Osteoblast (primary cell): ENCODE data around the gene PRR33. TPM values are rescaled to one million over a fixed set of nuclear protein-coding genes. Genes with fewer than 3 reads are reported as not detected.

Experiments
- DNase-seq: peaks from one replicate; pipeline ENCODE4 v3.0.0; 2011; ENCODE audit warnings: low spot score, mixed read lengths; ENCODE audit not compliant: insufficient read length; ENCODE audit errors: missing footprints
- H2AFZ ChIP-seq: 2 replicates; pipeline ENCODE4 v1.6.0; 2011; ENCODE audit warnings: mild to moderate bottlenecking, low read length
- H3K27ac ChIP-seq: 2 replicates; pipeline ENCODE4 v1.5.1; 2011; ENCODE audit warnings: mild to moderate bottlenecking, low read depth, low read length, moderate library complexity
- H3K27me3 ChIP-seq: 2 replicates; pipeline ENCODE4 v1.6.0; 2012; ENCODE audit warnings: mild to moderate bottlenecking, control low read depth, inconsistent platforms, low read length, moderate library complexity; ENCODE audit not compliant: insufficient read depth
- H3K36me3 ChIP-seq: 2 replicates; pipeline ENCODE4 v1.5.1; 2011; ENCODE audit warnings: mild to moderate bottlenecking, low read length, control low read depth, moderate library complexity; ENCODE audit not compliant: insufficient read depth
- H3K4me1 ChIP-seq: 2 replicates; pipeline ENCODE4 v1.5.1; 2011; ENCODE audit warnings: mild to moderate bottlenecking, low read length, control low read depth, moderate library complexity; ENCODE audit not compliant: insufficient read depth
- H3K4me2 ChIP-seq: 2 replicates; pipeline ENCODE4 v1.6.0; 2011; ENCODE audit warnings: mild to moderate bottlenecking, low read length; ENCODE audit not compliant: insufficient read depth
- H3K4me3 ChIP-seq: fragments of 200-600 bp; sonication (generic); 3 replicates; pipeline ENCODE4 v1.5.1; 2012; ENCODE audit warnings: mild to moderate bottlenecking, low read length, inconsistent platforms; ENCODE audit not compliant: insufficient read depth
- H3K79me2 ChIP-seq: 2 replicates; pipeline ENCODE4 v1.6.0; 2012; ENCODE audit warnings: mild to moderate bottlenecking, low read length, control low read depth, inconsistent platforms; ENCODE audit not compliant: insufficient read depth
- H3K9me3 ChIP-seq: 2 replicates; pipeline ENCODE4 v1.5.1; 2011; ENCODE audit warnings: low read depth, low read length, control low read depth
- H4K20me1 ChIP-seq: 2 replicates; pipeline ENCODE4 v1.6.0; 2012; ENCODE audit warnings: mild to moderate bottlenecking, low read length, control low read depth; ENCODE audit not compliant: insufficient read depth
- total RNA-seq: library from RNA; depleted of rRNA; stranded (reverse); fragments of >200 nt; gene quantifications from 2 replicates; pipeline ENCODE4 v1.2.3, GENCODE V29; 2012
- TF ChIP-seq, protein P1 (sequence below): IDR thresholded peaks from 2 replicates; pipeline ENCODE4 v1.5.1; 2011; ENCODE audit warnings: mild to moderate bottlenecking, low read depth, low read length, moderate library complexity; ENCODE audit errors: extremely low read depth

PRR33 gene
- total RNA-seq, 1 donor = not detected

DNA sequence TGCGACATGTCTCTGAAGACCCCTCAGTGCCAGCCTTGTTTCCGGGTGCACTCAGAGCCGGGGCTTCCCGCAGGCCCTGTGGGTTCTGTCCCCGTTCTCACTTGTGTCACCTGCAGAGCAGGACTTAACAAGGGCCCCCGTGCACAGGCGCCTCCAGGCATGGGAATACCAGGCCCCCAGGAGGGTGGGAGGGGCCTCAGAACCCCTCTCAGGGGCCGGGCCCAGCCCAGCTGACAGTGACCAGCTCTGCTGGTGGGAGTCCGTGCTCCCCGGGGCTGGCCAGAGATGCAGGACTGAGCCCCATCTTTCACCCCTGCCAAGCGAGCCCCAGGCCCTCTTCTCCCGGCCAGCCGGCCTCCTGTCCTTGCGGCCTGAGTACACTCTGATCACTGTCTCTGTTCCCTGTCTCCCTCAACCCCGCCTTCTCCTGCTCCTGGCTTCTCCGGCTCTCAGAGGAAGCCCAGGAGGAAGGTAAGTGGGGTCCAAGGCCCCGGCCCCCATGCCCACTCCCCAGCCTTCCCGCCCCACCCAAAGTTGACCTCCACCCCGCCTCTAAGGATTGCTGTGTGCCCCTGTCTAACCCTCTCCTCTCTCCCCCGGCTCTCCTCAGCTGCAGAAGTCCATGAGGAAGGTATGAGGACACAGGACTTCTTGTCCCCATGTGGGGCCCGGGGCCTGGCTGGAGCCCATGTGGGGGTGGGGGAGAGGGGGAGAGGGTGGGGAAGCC is 33.1 kb upstream of the PRR33 start:
- Histone ChIP-seq H3K36me3 (no peaks in the 10 kb centered on the region), H3K79me2 (no peaks in the 10 kb centered on the region), H3K4me2 (no peak overlapping the region), H3K4me3 (no peak overlapping the region), H3K4me1 (peaks cover 4% of the 10 kb centered on the region), H2AFZ (no peak overlapping the region), H4K20me1 (no peaks in the 10 kb centered on the region), H3K9me3 (no peaks in the 10 kb centered on the region), H3K27me3 (no peaks in the 10 kb centered on the region), H3K27ac (no peak overlapping the region)
- DNase-seq = peak; percentile 86
- TF ChIP-seq, protein P1, sequence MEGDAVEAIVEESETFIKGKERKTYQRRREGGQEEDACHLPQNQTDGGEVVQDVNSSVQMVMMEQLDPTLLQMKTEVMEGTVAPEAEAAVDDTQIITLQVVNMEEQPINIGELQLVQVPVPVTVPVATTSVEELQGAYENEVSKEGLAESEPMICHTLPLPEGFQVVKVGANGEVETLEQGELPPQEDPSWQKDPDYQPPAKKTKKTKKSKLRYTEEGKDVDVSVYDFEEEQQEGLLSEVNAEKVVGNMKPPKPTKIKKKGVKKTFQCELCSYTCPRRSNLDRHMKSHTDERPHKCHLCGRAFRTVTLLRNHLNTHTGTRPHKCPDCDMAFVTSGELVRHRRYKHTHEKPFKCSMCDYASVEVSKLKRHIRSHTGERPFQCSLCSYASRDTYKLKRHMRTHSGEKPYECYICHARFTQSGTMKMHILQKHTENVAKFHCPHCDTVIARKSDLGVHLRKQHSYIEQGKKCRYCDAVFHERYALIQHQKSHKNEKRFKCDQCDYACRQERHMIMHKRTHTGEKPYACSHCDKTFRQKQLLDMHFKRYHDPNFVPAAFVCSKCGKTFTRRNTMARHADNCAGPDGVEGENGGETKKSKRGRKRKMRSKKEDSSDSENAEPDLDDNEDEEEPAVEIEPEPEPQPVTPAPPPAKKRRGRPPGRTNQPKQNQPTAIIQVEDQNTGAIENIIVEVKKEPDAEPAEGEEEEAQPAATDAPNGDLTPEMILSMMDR = no peak

DNA sequence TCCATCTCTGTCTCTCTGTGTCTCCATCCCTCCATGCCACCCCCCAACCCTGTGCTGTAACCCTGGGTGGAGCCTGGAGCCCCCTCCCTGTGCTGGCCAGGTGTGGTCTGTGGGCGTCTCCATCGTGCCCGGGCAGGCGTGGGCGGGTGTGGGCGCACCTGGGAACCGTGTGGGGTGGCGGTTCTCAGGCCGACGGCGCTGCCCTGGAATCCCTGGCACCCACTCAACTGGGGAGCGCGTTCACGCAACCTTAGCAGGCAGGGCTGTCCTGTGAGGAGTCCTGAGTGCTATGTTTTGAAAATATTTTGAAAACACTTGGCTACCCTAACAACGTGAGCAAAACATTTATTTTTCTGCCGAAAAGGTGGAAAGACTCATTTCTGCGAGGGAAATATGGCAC is 32.5 kb upstream of the PRR33 start:
- peak; percentile 70 for DNase-seq
- Histone ChIP-seq H4K20me1 (no peaks in the 10 kb centered on the region), H3K27ac (no peak overlapping the region), H3K27me3 (no peaks in the 10 kb centered on the region), H3K4me3 (no peak overlapping the region), H3K4me1 (peaks cover 4% of the 10 kb centered on the region), H2AFZ (no peak overlapping the region), H3K79me2 (no peaks in the 10 kb centered on the region), H3K9me3 (no peaks in the 10 kb centered on the region), H3K36me3 (no peaks in the 10 kb centered on the region), H3K4me2 (no peak overlapping the region)
- TF ChIP-seq, protein P1 = no peak

DNA sequence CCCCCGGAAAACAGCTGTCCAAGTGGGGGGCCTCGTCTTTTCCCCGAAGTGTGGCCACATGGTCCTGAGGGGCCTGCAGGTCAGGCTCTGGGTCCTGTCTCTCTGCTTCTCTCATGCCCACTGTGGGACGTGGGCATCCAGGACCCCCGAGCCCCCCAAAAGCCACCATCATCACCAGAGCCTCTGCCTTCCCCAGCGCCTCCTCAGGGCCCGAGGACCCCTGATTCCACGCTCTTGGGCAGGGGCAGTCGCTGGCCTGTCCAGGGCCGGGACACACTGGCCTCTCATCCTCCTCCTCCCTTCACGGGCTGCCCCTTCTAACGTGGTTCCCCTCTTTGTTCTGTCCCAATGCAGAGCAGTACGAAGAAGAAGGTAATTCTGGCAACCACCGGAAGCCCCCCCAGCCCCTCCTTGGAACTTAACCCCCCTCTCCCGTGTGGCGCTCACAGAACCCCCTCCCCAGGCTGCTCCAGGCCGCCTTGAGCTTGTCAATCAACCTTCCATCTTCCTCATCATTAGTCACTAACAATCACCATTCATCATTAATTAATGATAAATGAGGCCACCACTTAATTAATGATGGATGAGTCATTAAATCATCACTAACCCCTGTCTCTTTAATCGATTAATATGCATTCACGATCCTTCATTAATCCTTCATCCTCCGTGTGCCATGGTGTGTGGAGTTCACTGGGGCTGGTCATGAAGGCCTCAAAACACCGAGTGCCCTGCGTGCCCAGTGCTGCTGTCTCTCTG is 31.7 kb upstream of the PRR33 start:
- Histone ChIP-seq H3K4me3 (no peak overlapping the region), H3K27me3 (peaks cover 1% of the 10 kb centered on the region), H4K20me1 (no peaks in the 10 kb centered on the region), H2AFZ (no peak overlapping the region), H3K79me2 (no peaks in the 10 kb centered on the region), H3K4me2 (no peak overlapping the region), H3K27ac (no peak overlapping the region), H3K4me1 (peaks cover 4% of the 10 kb centered on the region), H3K9me3 (no peaks in the 10 kb centered on the region), H3K36me3 (no peaks in the 10 kb centered on the region)
- TF ChIP-seq, protein P1 = no peak
- DNase-seq = peak; percentile 73

DNA sequence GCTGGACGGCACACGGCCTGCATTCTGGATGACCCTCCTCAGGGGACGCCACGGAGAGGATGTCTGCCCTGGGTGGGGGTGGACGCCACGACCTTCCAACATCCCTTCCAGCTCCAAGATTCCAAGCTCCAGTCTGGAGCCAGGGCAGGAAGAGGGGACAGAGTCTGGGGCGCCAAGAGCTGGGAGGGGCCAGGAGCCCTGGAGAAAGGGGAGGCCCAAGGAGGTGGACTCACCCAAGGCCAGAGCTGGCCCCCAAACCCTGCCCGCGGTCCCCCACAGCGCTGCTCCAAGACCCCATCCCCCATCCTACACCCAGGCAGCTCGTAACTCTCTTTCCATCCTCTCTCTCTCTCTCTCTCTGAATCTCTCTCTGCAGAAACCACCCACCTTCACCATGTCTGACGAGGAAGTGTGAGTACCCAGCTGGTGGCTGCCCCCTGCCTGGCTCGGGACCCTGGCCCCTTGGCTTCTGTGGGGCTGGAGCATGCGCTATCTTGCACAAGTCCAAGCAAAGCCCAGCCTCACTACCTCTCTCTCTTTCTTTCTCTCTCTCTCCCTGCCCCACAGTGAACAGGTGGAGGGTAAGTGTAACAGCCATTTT is 30.9 kb upstream of the PRR33 start:
- peak; percentile 63 for DNase-seq
- Histone ChIP-seq H3K79me2 (no peaks in the 10 kb centered on the region), H3K4me2 (no peak overlapping the region), H3K9me3 (no peaks in the 10 kb centered on the region), H4K20me1 (no peaks in the 10 kb centered on the region), H3K4me1 (peaks cover 4% of the 10 kb centered on the region), H3K27me3 (peaks cover 3% of the 10 kb centered on the region), H2AFZ (no peak overlapping the region), H3K4me3 (no peak overlapping the region), H3K27ac (no peak overlapping the region), H3K36me3 (no peaks in the 10 kb centered on the region)
- TF ChIP-seq, protein P1 = no peak
